ENCODE results near the gene SEC31B. TPM values are rescaled to one million over a fixed set of nuclear protein-coding genes. Genes with fewer than 3 reads are reported as not detected.

Gene SEC31B
- total RNA-seq, 4 donors from 2014 or later, result 2.6 to 11.3 (median 5.8) TPM

- TF ChIP-seq POLR2A (IDR thresholded peaks at IDR 0.05), result no peak
- TF ChIP-seq, protein P1, sequence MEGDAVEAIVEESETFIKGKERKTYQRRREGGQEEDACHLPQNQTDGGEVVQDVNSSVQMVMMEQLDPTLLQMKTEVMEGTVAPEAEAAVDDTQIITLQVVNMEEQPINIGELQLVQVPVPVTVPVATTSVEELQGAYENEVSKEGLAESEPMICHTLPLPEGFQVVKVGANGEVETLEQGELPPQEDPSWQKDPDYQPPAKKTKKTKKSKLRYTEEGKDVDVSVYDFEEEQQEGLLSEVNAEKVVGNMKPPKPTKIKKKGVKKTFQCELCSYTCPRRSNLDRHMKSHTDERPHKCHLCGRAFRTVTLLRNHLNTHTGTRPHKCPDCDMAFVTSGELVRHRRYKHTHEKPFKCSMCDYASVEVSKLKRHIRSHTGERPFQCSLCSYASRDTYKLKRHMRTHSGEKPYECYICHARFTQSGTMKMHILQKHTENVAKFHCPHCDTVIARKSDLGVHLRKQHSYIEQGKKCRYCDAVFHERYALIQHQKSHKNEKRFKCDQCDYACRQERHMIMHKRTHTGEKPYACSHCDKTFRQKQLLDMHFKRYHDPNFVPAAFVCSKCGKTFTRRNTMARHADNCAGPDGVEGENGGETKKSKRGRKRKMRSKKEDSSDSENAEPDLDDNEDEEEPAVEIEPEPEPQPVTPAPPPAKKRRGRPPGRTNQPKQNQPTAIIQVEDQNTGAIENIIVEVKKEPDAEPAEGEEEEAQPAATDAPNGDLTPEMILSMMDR (IDR thresholded peaks at IDR 0.05), result no peak
- no peak within 1 kb of the TSS for H3K4me3 ChIP-seq (ENCODE audit: low read depth, poor library complexity, severe bottlenecking)
- no peak for DNase-seq (ENCODE audit: low spot score in 2 of 2)
- intact Hi-C loops (cut with DNase I; ENCODE audit: low total_unique reads), result no loop called here
- 61 to 62% methylated on average over 4 of the region's 4 CpGs for whole genome bisulfite sequencing, 2 donors
Observed at GRCh38 chr10:100462709-100463108, 57.0 kb downstream of the SEC31B start, which contains the start of gene WNT8B. WNT8B (plus strand) TSS chr10:100463009; CDS start chr10:100463169, 160 bp downstream.

GRCh38 chr10:100448951-100449350 is 70.7 kb downstream of the SEC31B start:
- intact Hi-C loops (cut with DNase I; ENCODE audit: low total_unique reads), result loop anchor here (5.0 to 10.0 kb wide), 2 partner anchors 66 to 117 kb away; partner anchors contain the start of genes PKD2L1 and SEC31B
- DNase-seq (ENCODE audit: low spot score in 2 of 2), result no peak
- WGBS, 2 donors, result 78 to 84% methylated on average over 4 of the region's 4 CpGs
- H3K4me3 ChIP-seq (ENCODE audit: low read depth, poor library complexity, severe bottlenecking), result no peak overlapping the region
- TF ChIP-seq, protein P1 (IDR thresholded peaks at IDR 0.05), result no peak
- TF ChIP-seq POLR2A (IDR thresholded peaks at IDR 0.05), result no peak

- intact Hi-C loops (cut with DNase I; ENCODE audit: low total_unique reads), result loop anchor here (5.0 to 10.0 kb wide), 2 partner anchors 67 to 115 kb away; partner anchors contain the start of genes PKD2L1 and SEC31B
- no peak for TF ChIP-seq POLR2A (IDR thresholded peaks at IDR 0.05)
- TF ChIP-seq, protein P1 (IDR thresholded peaks at IDR 0.05), result no peak
- WGBS, 2 donors, result 82 to 88% methylated on average over 1 of the region's 1 CpG
- DNase-seq (ENCODE audit: low spot score in 2 of 2), result no peak
- no peak overlapping the region for H3K4me3 ChIP-seq (ENCODE audit: low read depth, poor library complexity, severe bottlenecking)
Observed at GRCh38 chr10:100447663-100448062, 72.0 kb downstream of the SEC31B start.

DNA sequence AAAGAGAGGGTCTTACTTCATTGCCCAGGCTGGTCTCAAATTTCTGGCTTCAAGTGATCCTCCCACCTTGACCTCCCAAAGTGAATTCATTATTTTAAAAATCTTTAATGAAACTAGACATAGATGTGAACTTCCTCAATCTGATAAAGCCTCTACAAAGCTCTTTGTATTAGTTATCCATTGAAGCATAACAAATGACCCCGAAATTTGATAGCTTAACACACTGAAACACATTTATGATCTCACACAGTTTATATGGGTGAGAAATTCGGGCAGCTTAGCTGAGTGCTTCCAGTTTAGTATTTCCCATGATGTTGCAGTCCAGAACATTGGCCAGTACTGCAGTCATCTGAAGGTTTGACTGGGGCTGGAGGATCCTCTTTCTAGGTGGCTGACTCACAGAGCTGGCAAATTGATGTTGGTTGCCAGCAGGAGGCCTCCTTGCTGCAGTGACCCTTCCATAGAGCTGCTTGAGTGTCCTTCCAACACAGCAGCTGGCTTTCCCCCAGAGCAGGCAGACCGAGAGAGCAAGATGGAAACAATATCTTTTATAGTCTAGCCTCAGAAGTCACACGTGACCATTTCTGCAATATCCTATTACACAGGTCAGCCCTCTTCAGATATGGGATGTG is 73.4 kb downstream of the SEC31B start:
- TF ChIP-seq, protein P1 (IDR thresholded peaks at IDR 0.05), result no peak
- TF ChIP-seq POLR2A (IDR thresholded peaks at IDR 0.05), result no peak
- intact Hi-C loops (cut with DNase I; ENCODE audit: low total_unique reads), result loop anchor here (5.0 to 10.0 kb wide), 2 partner anchors 69 to 114 kb away; partner anchors contain the start of genes PKD2L1 and SEC31B
- WGBS, 2 donors, result 58 to 61% methylated on average over 4 of the region's 4 CpGs
- no peak for DNase-seq (ENCODE audit: low spot score in 2 of 2)
- H3K4me3 ChIP-seq (ENCODE audit: low read depth, poor library complexity, severe bottlenecking), result no peak overlapping the region

- TF ChIP-seq, protein P1 (IDR thresholded peaks at IDR 0.05), result no peak
- TF ChIP-seq POLR2A (IDR thresholded peaks at IDR 0.05), result no peak
- intact Hi-C loops (cut with DNase I; ENCODE audit: low total_unique reads), result loop anchor here (10.0 kb wide), 1 partner anchor 72 kb away; the partner anchor contains the start of gene SEC31B
- 72 to 76% methylated on average over 3 of the region's 3 CpGs for WGBS, 2 donors
- no peak overlapping the region for H3K4me3 ChIP-seq (ENCODE audit: low read depth, poor library complexity, severe bottlenecking)
- DNase-seq (ENCODE audit: low spot score in 2 of 2), result no peak
Observed at GRCh38 chr10:100442548-100442947, 77.1 kb downstream of the SEC31B start.

All from lower leg skin (tissue), 4 donors.